ENCODE data around the gene AQR. TPM values are rescaled to one million over a fixed set of nuclear protein-coding genes. Genes with fewer than 3 reads are reported as not detected.

Gene AQR
- total RNA-seq, 1 experiment from 2014 or later = 30.7 TPM

DNA sequence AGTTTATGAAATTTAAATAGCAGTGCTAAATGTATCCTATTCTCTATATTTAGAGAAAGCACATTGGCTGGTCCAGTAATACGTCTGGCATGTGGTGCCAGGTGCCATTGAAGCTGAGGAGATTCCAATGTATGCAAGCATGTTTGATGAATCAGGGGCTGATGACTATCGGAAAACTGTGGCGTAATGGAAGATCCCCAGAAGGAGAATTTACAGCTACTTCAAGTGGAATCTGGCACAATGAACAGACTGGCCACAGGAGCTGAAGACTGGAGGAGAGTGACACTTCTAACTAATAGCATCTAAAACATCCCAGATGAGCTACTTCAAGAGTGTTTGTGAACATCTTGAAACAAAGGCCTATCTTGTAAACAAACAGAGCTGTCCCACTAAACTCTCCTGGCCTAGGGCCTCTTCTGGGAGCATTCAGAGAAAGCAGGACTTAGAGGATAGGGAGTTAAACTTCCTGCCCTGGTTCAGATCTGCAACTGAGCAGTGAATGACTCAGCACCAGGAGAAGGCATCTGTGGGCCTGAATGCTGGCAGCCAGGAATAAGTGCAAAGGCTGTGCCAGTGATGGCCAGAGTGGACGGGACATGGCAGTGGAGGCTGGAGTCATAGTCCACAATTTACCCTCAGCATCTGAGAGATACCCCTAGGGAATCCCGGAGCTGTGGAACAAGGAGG is 159.0 kb downstream of the AQR start:
- Histone ChIP-seq H3K4me3 (replicated peaks in 1 of 2; ENCODE audit: low read depth in 1 of 2, low read length in 2 of 2) (no peak overlapping the region), H3K36me3 (ENCODE audit: control insufficient read depth in 1 of 2, insufficient read depth in 2 of 2, low read length in 2 of 2) (no peaks in the 10 kb centered on the region), H3K27me3 (ENCODE audit: insufficient read depth, low read length) (no peaks in the 10 kb centered on the region), H3K9me2 (ENCODE audit: insufficient read depth) (no peaks in the 10 kb centered on the region), H2AFZ (ENCODE audit: low read depth, low read length, poor library complexity, severe bottlenecking) (no peak overlapping the region), H3K4me1 (ENCODE audit: control insufficient read depth in 1 of 2, insufficient read depth in 2 of 2, low read length in 2 of 2) (peaks cover 0 to 6% of the 10 kb centered on the region in 2 experiments; a peak in 1 of 4 replicates), H3K9me3 (ENCODE audit: control insufficient read depth in 1 of 2, insufficient read depth in 1 of 2, low read depth in 1 of 2, low read length in 2 of 2) (no peaks in the 10 kb centered on the region), H3K9ac (ENCODE audit: low read length) (no peak overlapping the region), H3K4me2 (ENCODE audit: low read length) (no peak overlapping the region), H3K27ac (ENCODE audit: low read depth, low read length) (no peak overlapping the region), H4K20me1 (ENCODE audit: insufficient read depth) (no peaks in the 10 kb centered on the region), H3K79me2 (ENCODE audit: insufficient read depth, low read length) (no peaks in the 10 kb centered on the region)
- no peak for TF ChIP-seq SRF (IDR thresholded peaks at IDR 0.05; ENCODE audit: low read depth)
- TF ChIP-seq POLR2AphosphoS5 (IDR thresholded peaks at IDR 0.05; ENCODE audit: low read depth, low read length) = no peak
- no peak for TF ChIP-seq EZH2 (IDR thresholded peaks at IDR 0.05)
- no peak for TF ChIP-seq ELF1 (IDR thresholded peaks at IDR 0.05; ENCODE audit: borderline replicate concordance, low read depth)
- no peak for TF ChIP-seq JUND (IDR thresholded peaks at IDR 0.05)
- TF ChIP-seq, protein P1, sequence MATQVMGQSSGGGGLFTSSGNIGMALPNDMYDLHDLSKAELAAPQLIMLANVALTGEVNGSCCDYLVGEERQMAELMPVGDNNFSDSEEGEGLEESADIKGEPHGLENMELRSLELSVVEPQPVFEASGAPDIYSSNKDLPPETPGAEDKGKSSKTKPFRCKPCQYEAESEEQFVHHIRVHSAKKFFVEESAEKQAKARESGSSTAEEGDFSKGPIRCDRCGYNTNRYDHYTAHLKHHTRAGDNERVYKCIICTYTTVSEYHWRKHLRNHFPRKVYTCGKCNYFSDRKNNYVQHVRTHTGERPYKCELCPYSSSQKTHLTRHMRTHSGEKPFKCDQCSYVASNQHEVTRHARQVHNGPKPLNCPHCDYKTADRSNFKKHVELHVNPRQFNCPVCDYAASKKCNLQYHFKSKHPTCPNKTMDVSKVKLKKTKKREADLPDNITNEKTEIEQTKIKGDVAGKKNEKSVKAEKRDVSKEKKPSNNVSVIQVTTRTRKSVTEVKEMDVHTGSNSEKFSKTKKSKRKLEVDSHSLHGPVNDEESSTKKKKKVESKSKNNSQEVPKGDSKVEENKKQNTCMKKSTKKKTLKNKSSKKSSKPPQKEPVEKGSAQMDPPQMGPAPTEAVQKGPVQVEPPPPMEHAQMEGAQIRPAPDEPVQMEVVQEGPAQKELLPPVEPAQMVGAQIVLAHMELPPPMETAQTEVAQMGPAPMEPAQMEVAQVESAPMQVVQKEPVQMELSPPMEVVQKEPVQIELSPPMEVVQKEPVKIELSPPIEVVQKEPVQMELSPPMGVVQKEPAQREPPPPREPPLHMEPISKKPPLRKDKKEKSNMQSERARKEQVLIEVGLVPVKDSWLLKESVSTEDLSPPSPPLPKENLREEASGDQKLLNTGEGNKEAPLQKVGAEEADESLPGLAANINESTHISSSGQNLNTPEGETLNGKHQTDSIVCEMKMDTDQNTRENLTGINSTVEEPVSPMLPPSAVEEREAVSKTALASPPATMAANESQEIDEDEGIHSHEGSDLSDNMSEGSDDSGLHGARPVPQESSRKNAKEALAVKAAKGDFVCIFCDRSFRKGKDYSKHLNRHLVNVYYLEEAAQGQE (IDR thresholded peaks at IDR 0.05; ENCODE audit: low read depth) = no peak
- TF ChIP-seq YY1 (IDR thresholded peaks at IDR 0.05; ENCODE audit: extremely low read depth, insufficient replicate concordance, low read depth, low read length) = no peak
- TF ChIP-seq CBX3 (IDR thresholded peaks at IDR 0.05; ENCODE audit: low read depth) = no peak
- no peak for TF ChIP-seq EGR1 (IDR thresholded peaks at IDR 0.05; ENCODE audit: low read depth)
- TF ChIP-seq, protein P2, sequence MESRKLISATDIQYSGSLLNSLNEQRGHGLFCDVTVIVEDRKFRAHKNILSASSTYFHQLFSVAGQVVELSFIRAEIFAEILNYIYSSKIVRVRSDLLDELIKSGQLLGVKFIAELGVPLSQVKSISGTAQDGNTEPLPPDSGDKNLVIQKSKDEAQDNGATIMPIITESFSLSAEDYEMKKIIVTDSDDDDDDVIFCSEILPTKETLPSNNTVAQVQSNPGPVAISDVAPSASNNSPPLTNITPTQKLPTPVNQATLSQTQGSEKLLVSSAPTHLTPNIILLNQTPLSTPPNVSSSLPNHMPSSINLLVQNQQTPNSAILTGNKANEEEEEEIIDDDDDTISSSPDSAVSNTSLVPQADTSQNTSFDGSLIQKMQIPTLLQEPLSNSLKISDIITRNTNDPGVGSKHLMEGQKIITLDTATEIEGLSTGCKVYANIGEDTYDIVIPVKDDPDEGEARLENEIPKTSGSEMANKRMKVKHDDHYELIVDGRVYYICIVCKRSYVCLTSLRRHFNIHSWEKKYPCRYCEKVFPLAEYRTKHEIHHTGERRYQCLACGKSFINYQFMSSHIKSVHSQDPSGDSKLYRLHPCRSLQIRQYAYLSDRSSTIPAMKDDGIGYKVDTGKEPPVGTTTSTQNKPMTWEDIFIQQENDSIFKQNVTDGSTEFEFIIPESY (IDR thresholded peaks at IDR 0.05; ENCODE audit: extremely low read depth, insufficient replicate concordance, low read length) = no peak
- TF ChIP-seq ZNF274 (IDR thresholded peaks at IDR 0.05; ENCODE audit: low read depth, low read length) = no peak
- no peak for TF ChIP-seq TCF7L2 (IDR thresholded peaks at IDR 0.05; ENCODE audit: borderline replicate concordance, extremely low read depth, insufficient read depth, insufficient read length)
- no peak for TF ChIP-seq RAD21 (IDR thresholded peaks at IDR 0.05; ENCODE audit: low read depth)
- no peak for TF ChIP-seq ZFX (IDR thresholded peaks at IDR 0.05)
- TF ChIP-seq EZH2phosphoT487 (IDR thresholded peaks at IDR 0.05; ENCODE audit: borderline replicate concordance) = no peak
- no peak for TF ChIP-seq POLR2A (IDR thresholded peaks at IDR 0.05; ENCODE audit: borderline replicate concordance, extremely low read depth, insufficient read depth, insufficient read length)
- TF ChIP-seq, protein P3, sequence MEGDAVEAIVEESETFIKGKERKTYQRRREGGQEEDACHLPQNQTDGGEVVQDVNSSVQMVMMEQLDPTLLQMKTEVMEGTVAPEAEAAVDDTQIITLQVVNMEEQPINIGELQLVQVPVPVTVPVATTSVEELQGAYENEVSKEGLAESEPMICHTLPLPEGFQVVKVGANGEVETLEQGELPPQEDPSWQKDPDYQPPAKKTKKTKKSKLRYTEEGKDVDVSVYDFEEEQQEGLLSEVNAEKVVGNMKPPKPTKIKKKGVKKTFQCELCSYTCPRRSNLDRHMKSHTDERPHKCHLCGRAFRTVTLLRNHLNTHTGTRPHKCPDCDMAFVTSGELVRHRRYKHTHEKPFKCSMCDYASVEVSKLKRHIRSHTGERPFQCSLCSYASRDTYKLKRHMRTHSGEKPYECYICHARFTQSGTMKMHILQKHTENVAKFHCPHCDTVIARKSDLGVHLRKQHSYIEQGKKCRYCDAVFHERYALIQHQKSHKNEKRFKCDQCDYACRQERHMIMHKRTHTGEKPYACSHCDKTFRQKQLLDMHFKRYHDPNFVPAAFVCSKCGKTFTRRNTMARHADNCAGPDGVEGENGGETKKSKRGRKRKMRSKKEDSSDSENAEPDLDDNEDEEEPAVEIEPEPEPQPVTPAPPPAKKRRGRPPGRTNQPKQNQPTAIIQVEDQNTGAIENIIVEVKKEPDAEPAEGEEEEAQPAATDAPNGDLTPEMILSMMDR (IDR thresholded peaks at IDR 0.05 in 2 of 3, conservative IDR thresholded peaks at IDR 0.05 in 1 of 3; ENCODE audit: borderline replicate concordance in 1 of 3, insufficient read depth in 1 of 3, low read depth in 2 of 3, low read length in 2 of 3) = no peak
- TF ChIP-seq, protein P4, sequence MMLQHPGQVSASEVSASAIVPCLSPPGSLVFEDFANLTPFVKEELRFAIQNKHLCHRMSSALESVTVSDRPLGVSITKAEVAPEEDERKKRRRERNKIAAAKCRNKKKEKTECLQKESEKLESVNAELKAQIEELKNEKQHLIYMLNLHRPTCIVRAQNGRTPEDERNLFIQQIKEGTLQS (IDR thresholded peaks at IDR 0.05) = no peak
- CTCF ChIA-PET = no interaction called here
- intact Hi-C loops (cut with micrococcal nuclease) = no loop called here
- RAD21 ChIA-PET (ENCODE audit: low non-redundant PET in 1 of 2, low total read pairs in 2 of 2, uncharacterized antibody in 2 of 2, unreplicated experiment in 2 of 2) = no interaction called here
- POLR2A ChIA-PET = no interaction called here
- ATAC-seq (no peak), DNase-seq (ENCODE audit: low read depth, low spot score) (no peak)
- no TSS peak for BruUV-seq (replicated peaks)
